HG03108 (cell line): ENCODE data around the gene TACC2.

Experiments
- ATAC-seq: cut with Tn5 transposase; IDR thresholded peaks from one replicate; pipeline ENCODE4 v1.9.1; 2021; ENCODE audit warnings: moderate library complexity; ENCODE audit not compliant: unreplicated experiment

The TACC2 gene

GRCh38 chr10:122208571-122209430 lies 219.8 kb downstream of the TACC2 start:
- no peak for ATAC-seq

GRCh38 chr10:122210481-122211265 lies 221.7 kb downstream of the TACC2 start:
- no peak for ATAC-seq

- no peak for ATAC-seq
Measured at GRCh38 chr10:122213364-122213763, 224.4 kb downstream of the TACC2 start.

- ATAC-seq = no peak
Measured at GRCh38 chr10:122213766-122214165, 224.8 kb downstream of the TACC2 start.

GRCh38 chr10:122216047-122216446 lies 227.1 kb downstream of the TACC2 start:
- ATAC-seq = no peak

GRCh38 chr10:122219340-122219739 lies 230.4 kb downstream of the TACC2 start:
- no peak for ATAC-seq

GRCh38 chr10:122220736-122221135 lies 231.8 kb downstream of the TACC2 start:
- ATAC-seq = no peak

GRCh38 chr10:122221958-122222357 lies 233.0 kb downstream of the TACC2 start:
- ATAC-seq = no peak

- no peak for ATAC-seq
Measured at GRCh38 chr10:122222638-122223037, 233.7 kb downstream of the TACC2 start.

GRCh38 chr10:122224159-122224558 lies 235.2 kb downstream of the TACC2 start:
- ATAC-seq = no peak

- no peak for ATAC-seq
Measured at GRCh38 chr10:122225330-122225729, 236.4 kb downstream of the TACC2 start.

- no peak for ATAC-seq
Measured at GRCh38 chr10:122227754-122228153, 238.8 kb downstream of the TACC2 start.

GRCh38 chr10:122229666-122230065 lies 240.7 kb downstream of the TACC2 start:
- no peak for ATAC-seq

GRCh38 chr10:122230222-122230621 lies 241.3 kb downstream of the TACC2 start:
- ATAC-seq = no peak

GRCh38 chr10:122232769-122233168 lies 243.8 kb downstream of the TACC2 start:
- no peak for ATAC-seq

- no peak for ATAC-seq
Measured at GRCh38 chr10:122233857-122234348, 244.9 kb downstream of the TACC2 start.

GRCh38 chr10:122234416-122234815 lies 245.5 kb downstream of the TACC2 start:
- no peak for ATAC-seq

- ATAC-seq = no peak
Measured at GRCh38 chr10:122236690-122237306, 247.8 kb downstream of the TACC2 start.

GRCh38 chr10:122237331-122237990 lies 248.5 kb downstream of the TACC2 start:
- no peak for ATAC-seq

GRCh38 chr10:122239578-122240257 lies 250.8 kb downstream of the TACC2 start:
- no peak for ATAC-seq
